ENCODE results near the gene IQSEC3.

GRCh38 chr12:166425-167075 is 100.0 kb downstream of the IQSEC3 start:
- TF ChIP-seq POLR2A (IDR thresholded peaks at IDR 0.05; ENCODE audit: low read length) (no peak), GATA1 (IDR thresholded peaks at IDR 0.05; ENCODE audit: low read depth, low read length) (no peak)

Data from erythroblast (primary cell).